Ovary (tissue), 3 donors: ENCODE measurements around the gene VMP1.

Experiments used
- EP300 ChIP-seq: sonication (generic); formaldehyde crosslinking; IDR thresholded peaks from one replicate; pipeline ENCODE4 v1.6.1; 2017; ENCODE audit warnings: antibody characterized with exemption
- POLR2A ChIP-seq: fragments of 450-650 bp; IDR thresholded peaks from one replicate; pipeline ENCODE4 v1.6.1; 2017; ENCODE audit warnings: antibody characterized with exemption, mild to moderate bottlenecking, moderate library complexity
- TF ChIP-seq, protein P1 (sequence below), 3 donors: fragments of 450-650 bp in 2 of 3; fragments of 200-600 bp in 1 of 3; IDR thresholded peaks; one replicate each; pipeline versions ENCODE4 v1.5.1 to v1.8.0; 2016 to 2022; ENCODE audit warnings: antibody characterized with exemption in 3 of 3, mild to moderate bottlenecking in 1 of 3
- donor health status: DM: no; HTN: no; CAD: no.

DNA sequence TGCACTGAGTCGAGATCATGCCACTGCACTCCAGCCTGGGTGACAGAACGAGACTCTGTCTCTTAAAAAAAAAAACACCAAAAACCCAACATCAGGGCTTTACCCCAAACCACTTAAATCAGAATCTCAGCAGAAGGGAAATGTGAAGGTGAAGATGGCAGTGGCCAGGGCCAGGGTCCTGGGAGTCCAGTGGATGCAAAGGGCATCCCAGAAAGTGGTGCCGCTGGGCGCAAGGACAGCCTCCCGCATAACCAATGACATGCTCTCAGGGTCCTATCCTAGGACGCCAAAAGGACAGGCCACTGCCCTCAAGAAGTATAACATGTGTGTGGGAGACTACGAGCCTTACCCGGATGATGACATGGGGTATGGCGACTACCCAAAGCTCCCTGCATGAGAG is 177.4 kb downstream of the VMP1 start:
- TF ChIP-seq EP300 (no peak), POLR2A (no peak)
- TF ChIP-seq, protein P1, sequence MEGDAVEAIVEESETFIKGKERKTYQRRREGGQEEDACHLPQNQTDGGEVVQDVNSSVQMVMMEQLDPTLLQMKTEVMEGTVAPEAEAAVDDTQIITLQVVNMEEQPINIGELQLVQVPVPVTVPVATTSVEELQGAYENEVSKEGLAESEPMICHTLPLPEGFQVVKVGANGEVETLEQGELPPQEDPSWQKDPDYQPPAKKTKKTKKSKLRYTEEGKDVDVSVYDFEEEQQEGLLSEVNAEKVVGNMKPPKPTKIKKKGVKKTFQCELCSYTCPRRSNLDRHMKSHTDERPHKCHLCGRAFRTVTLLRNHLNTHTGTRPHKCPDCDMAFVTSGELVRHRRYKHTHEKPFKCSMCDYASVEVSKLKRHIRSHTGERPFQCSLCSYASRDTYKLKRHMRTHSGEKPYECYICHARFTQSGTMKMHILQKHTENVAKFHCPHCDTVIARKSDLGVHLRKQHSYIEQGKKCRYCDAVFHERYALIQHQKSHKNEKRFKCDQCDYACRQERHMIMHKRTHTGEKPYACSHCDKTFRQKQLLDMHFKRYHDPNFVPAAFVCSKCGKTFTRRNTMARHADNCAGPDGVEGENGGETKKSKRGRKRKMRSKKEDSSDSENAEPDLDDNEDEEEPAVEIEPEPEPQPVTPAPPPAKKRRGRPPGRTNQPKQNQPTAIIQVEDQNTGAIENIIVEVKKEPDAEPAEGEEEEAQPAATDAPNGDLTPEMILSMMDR (IDR thresholded peaks at IDR 0.05), result no peak
